ENCODE results near the gene ALB.

Gene ALB

GRCh38 chr4:73432169-73433000 lies 28.3 kb downstream of the ALB start:
- no peak for DNase-seq

- DNase-seq = no peak
Observed at GRCh38 chr4:73433140-73433539, 29.1 kb downstream of the ALB start.

GRCh38 chr4:73434311-73434710 lies 30.2 kb downstream of the ALB start:
- no peak for DNase-seq

- no peak for DNase-seq
Observed at GRCh38 chr4:73435984-73436383, 31.9 kb downstream of the ALB start, which contains the start of gene AFP. Gene AFP (plus strand): TSS chr4:73436221. CDS start chr4:73436263, 42 bp downstream.

DNA sequence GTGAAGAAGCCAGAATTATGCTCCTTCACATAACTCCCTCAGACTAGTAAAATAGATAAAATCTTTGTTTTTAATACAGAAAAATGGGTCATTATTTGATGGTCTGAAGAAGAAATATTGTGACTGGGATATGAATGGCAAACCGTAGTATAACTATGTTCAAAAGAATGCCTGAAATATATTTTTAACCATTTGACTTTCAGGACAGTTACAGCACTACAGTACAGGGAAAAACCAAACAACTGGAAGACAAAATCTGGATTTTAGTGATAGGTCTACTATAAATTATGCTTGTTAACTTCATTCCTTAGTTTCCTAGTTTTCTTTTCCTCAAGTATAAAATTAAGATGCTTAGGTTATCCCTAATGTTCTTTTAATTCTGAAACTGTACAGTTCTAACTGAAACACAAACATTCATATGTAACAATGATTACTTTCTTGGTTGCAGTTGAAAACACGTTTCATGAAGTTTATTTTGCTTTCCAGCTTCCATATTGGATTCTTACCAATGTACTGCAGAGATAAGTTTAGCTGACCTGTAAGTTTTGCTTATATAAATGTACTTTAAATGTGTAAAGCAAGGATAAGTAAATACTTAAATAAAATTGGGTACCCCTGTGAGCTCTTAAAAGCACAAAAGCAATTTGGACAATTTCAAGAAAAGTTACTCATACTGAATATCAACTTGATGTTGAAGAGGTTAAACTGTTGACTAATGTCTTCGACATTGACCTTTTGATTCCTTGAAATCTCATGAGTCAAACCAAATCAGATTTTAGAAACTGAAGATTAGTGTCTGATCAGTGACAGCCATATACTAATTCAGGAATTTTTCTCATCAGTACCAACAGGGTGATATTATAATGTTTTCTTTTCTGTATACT lies 32.8 kb downstream of the ALB start:
- no peak for DNase-seq

DNA sequence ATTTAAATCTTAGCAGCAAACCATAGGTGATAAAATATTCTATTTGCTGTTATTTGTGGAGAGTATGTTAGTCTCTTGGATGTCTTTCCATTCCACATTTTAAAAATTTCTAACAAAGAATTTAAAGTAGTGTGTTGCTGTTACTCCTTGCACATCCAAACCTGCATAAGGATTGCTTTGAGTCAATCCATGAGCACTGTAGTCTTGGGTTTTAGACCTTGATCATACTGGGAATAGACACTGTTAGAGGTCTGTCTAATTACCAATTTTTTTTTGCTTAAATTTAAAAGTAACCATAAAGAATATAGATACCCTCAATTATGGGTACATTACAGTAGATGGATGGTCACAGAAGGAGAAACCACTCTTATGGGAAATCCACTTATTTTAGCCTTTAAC lies 33.5 kb downstream of the ALB start:
- no peak for DNase-seq

DNA sequence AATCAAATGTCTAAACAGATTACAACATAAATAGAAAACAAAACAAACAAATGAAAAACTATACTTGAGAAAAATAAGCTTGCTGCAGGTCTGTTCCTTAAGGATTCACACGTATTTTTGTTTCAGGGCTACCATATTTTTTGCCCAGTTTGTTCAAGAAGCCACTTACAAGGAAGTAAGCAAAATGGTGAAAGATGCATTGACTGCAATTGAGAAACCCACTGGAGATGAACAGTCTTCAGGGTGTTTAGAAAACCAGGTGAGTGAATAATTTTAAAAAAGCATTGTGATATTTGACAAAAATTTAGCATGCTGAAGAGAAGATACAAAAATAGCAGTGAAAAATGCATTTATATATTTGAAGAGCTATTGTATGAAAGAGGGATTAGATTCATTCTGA lies 34.0 kb downstream of the ALB start:
- no peak for DNase-seq

GRCh38 chr4:73438582-73439215 lies 34.6 kb downstream of the ALB start:
- no peak for DNase-seq

- no peak for DNase-seq
Observed at GRCh38 chr4:73439445-73439844, 35.4 kb downstream of the ALB start.

DNA sequence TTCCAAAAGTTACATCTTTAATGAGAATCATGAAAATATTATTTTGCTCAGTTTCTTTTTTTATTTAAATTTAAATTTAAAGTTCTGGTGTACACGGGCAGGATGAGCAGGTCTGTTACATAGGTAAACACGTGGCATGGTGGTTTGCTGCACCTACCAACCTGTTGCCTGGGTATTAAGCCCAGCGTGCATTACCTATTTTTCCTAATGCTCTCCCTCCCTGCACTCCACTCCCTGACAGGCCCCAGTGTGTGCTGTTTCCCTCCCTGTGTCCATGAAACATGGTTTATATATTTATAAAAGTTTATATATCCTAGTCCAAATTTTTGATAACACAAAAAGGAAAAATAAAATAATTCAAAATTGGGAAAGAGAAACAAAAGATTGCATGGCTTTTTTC lies 35.9 kb downstream of the ALB start:
- DNase-seq = no peak

DNA sequence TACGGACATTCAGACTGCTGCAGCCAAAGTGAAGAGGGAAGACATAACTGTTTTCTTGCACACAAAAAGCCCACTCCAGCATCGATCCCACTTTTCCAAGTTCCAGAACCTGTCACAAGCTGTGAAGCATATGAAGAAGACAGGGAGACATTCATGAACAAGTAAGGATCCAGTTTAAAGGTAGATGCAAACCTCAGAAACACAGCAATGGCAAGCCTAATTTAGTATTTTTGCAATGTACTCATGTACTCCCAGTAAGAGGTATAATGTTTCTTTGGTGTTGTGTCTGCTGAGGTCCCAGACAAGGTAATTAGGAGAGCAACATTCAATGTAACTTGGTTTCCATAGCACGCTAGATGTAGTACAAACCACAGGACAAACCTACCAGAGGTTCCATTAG lies 36.6 kb downstream of the ALB start:
- DNase-seq = no peak

DNA sequence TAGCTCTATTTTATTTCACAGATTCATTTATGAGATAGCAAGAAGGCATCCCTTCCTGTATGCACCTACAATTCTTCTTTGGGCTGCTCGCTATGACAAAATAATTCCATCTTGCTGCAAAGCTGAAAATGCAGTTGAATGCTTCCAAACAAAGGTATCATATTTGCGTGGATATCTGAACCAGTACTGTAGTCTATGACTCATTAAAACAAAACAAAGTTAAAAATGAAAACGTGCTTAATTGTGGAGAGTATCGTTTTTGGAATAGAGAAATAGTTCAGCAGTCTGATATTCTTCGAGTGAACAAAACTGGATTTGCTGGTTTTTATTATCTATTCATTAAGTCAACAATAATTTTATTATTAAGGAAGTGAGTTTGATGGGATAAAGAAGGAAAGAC lies 38.2 kb downstream of the ALB start:
- no peak for DNase-seq

DNA sequence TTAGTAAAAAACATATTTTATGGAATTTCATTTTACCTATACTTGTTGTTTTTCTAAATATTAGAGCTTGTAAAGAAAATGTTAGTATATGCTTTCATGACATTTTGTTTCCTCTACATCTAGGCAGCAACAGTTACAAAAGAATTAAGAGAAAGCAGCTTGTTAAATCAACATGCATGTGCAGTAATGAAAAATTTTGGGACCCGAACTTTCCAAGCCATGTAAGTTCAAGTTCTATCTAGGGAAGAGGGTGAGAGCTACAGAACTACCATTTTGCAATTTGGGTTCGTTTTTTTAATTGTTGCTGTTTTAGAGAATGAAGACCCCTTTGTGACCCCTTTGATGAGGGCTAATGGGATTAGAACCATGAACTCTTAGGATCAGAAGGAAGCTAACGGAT lies 39.1 kb downstream of the ALB start:
- no peak for DNase-seq

DNA sequence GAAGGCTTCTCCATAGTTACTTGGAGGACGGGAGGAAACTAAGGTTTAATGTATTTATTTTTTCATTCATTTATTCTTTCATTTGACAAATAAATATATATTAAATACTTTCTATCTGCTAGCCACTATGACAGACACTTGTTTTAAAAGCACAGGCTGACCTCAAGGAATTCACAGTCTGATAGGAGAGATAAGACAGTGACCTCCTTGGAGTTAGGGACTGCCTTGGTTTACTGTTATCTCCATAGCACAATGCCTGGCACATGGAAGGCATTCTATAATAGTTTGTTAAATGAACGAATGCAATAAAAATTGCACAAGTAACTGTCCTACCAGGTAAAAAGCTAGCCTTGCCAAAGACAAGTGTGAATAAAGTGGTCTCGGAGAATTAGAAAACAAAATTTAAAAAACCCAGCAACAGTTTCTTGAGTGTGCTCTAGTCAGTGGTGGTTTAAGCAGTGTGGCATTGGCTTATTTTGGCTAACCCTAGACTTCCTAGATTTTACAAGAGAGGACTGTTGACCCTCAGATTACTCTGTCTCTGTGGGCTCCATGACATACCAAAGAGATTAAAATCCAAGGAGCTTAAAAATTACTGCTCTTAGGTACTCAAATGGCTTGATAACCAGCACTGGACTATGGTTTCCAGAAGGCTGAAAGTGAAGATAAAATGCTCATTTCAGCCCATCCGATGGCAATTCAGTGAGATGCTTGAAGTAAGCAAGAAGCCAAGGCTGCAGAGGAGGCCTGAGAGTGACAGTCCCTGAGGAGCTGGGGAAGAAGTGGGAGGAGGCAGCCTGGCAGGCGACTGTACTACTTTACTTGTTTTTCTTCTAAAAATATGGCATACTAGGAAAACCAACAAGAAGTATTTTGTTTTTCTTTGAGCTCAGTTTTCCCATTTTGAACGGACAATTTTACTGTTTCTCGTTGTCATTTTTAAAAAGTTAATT lies 41.6 kb downstream of the ALB start:
- DNase-seq = no peak

GRCh38 chr4:73446336-73446938 lies 42.4 kb downstream of the ALB start:
- DNase-seq = no peak

DNA sequence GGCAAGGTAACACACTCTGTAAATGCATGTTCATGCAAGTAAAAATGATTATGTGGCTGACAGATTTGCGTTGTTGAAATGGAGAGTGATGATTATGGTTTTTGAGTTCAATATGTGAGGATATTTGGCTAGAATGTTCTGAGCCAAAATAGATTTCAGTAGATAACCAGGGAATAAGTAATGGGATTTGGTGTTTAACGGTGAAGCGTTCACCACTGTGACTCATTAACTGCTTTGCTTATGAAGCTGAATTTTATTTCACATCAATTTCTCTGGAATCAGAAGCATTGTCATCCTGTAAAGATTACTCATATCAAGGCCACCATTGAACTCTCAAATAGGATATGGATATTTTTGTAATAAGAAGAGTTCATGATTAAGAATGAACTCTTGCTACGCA lies 43.6 kb downstream of the ALB start:
- no peak for DNase-seq

DNA sequence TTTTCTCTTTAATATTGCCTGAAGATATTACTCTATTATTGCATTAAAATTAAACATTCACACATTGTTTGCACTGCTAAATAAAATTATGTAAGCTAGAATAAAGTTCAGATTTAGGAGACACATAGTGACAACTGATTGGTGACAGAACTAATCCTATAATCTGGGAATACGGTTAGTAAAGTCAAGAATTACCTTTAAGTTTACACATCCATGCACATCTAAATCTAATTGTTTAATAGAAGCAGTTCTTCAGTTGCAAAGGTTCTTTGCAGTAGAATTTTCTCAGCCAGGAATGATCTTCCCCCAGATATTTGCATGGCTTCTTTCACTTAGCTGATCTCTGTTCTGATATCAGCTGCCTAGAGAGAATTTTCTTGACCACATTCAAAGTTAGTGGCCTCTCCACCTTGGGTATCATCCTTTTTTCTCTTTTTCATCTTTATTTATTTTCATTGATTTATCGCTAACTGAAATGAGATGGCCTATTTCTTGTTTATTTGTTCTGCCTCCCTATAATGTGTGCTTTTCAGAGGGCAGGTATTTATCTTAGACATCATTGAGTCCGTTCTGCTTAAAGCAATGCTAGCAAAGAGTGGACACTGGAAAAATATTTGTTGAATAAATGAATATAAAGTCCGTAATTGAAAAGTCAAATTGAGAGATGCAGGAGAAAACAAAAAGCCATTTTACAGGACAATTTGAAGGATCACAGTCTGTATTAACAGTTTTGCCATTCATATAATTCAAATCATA lies 44.5 kb downstream of the ALB start:
- DNase-seq = no peak

DNA sequence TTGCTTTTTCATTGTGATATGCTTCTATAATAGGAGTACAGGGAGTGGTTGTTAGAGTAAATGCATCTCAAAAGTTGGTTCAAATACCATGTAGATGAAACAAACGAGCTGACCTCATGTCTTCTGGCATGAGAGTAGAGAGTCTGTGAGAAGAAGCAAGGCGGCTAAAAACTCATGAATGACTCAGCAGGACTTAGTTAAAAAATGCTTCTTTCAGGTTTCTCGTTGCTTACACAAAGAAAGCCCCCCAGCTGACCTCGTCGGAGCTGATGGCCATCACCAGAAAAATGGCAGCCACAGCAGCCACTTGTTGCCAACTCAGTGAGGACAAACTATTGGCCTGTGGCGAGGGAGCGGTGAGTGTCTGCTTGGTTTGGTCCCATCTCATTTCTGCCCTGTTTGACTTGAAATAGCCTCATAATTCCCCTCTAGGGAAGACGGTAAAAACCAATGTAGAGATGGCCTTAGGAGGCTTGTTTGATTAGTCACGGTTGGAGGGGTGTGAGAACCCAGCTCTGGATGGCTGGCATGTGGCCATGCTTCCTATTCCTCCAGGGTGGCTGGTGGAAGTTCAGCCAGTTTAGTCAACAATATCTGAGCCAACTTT lies 46.4 kb downstream of the ALB start:
- DNase-seq = peak; percentile 70

DNA sequence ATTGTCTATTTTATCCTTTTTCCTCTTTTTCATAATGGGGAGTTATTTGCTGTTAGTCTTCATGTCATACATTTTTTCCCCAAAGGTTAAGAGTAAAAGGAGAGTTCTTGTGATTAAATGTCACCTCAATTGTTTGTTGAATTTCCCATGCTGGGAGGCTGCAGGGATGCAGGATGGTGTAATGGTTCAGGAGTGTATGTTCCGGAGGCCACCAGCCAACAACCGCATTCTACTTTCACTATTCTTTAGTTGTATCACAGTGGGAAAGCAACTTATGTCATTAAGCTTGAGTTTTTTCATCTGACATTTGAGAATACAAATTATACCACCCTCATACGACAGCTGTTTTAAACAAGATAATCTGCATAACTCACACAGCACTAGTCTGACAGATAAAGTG lies 47.3 kb downstream of the ALB start:
- peak; percentile 60 for DNase-seq

- DNase-seq = no peak
Observed at GRCh38 chr4:73451981-73452747, 48.1 kb downstream of the ALB start.

All from NCI-H1417 treated with DMSO at 0.1 percent for 48 hours (cell line).